Pancreas (tissue), 10 donors: Measurements from ENCODE around the gene ARMS2. TPM values are rescaled to one million over a fixed set of nuclear protein-coding genes. Genes with fewer than 3 reads are reported as not detected.

ENCODE experiments used
- ATAC-seq, 4 donors: fragments of 200-7000 bp; cut with Tn5 transposase; one replicate each; pipeline versions ENCODE4 v1.8.0 to v1.9.1; 2020; ENCODE audit warnings: mild to moderate bottlenecking in 4 of 4, moderate library complexity in 4 of 4
- DNase-seq, 6 donors: peaks; one replicate each; pipeline ENCODE4 v3.0.0-alpha.2; 2020
- FAIRE-seq: peaks from 2 replicates; lab custom pipeline; 2012; peaks lifted over from hg19 to GRCh38; lab: Jason Lieb, UNC
- H3K27ac ChIP-seq, 4 donors: fragments of 200-600 bp; sonication (generic); 1 replicate in 3 of 4; 2 replicates in 1 of 4; pipeline versions ENCODE4 v1.5.0 to v1.8.0; 2020
- H3K27me3 ChIP-seq, 4 donors: fragments of 200-600 bp; one replicate each; pipeline ENCODE4 v1.8.0; 2021
- H3K36me3 ChIP-seq, 3 donors: fragments of 200-600 bp; sonication (generic) in 1 of 3; one replicate each; pipeline versions ENCODE4 v1.5.0 to v1.8.0; 2020 to 2021
- H3K4me1 ChIP-seq, 3 donors: fragments of 200-600 bp; one replicate each; pipeline ENCODE4 v1.8.0; 2021
- H3K4me3 ChIP-seq, 4 donors: fragments of 200-600 bp; sonication (generic) in 2 of 4; one replicate each; pipeline versions ENCODE4 v1.5.0 to v1.8.0; 2020 to 2021
- H3K9me3 ChIP-seq, 4 donors: fragments of 200-600 bp; one replicate each; pipeline ENCODE4 v1.8.0; 2021
- WGBS, 2 donors: extraction: QIAGEN DNeasy Blood & Tissue Kit; methylation state at CpG; one replicate each; pipeline ENCODE4 v1.1.7; 2013; 5-methylcytosine and 5-hydroxymethylcytosine counted together
- intact Hi-C, 3 donors: fragments of 100-400 bp; cut with DNase I; formaldehyde crosslinking; loops; one replicate each; pipeline versions ENCODE4 v1.11.1 to v1.14.2; 2022
- polyA plus RNA-seq, 2 donors: library from polyadenylated mRNA; stranded (reverse); fragments of 200-250 nt; gene quantifications; one replicate each; pipeline ENCODE4 v1.2.3, GENCODE V29; 2013
- total RNA-seq, 6 donors: library from RNA; stranded (reverse); fragmentation: NEBNext Ultra II Directional in 4 of 6; extraction: Animal tissue kit (Norgen Biotek cat#: 25700) in 4 of 6; gene quantifications; one replicate each; pipeline versions ENCODE4 v1.2.1 to v1.2.4, GENCODE V29; 2021 to 2023
- TF ChIP-seq, protein P1 (sequence below), 4 donors: fragments of 200-600 bp; sonication (generic) in 3 of 4; IDR thresholded peaks; one replicate each; pipeline versions ENCODE4 v1.5.0 to v1.8.0; 2021; ENCODE audit warnings: antibody characterized with exemption in 4 of 4
- donor health status: healthy with polysubstance abuse.
- donor health status: DM: no; HTN: no; CAD: no; lungs with moderate emphysema.
- donor health status: DM: no; HTN: no; CAD: no.
- donor health status: control.
- donor health status: control.
- donor health status: Bipolar disorder and iron deficiency.
- donor health status: DM: yes; HTN: yes; CAD: no.
- donor health status: DM: no; HTN: no; CAD: no.
- donor health status: DM: no; HTN: no; CAD: no.
- donor health status: DM: yes; HTN: yes; CAD: no.

ARMS2 gene
- total and polyA plus RNA-seq, 8 donors: not detected

DNA sequence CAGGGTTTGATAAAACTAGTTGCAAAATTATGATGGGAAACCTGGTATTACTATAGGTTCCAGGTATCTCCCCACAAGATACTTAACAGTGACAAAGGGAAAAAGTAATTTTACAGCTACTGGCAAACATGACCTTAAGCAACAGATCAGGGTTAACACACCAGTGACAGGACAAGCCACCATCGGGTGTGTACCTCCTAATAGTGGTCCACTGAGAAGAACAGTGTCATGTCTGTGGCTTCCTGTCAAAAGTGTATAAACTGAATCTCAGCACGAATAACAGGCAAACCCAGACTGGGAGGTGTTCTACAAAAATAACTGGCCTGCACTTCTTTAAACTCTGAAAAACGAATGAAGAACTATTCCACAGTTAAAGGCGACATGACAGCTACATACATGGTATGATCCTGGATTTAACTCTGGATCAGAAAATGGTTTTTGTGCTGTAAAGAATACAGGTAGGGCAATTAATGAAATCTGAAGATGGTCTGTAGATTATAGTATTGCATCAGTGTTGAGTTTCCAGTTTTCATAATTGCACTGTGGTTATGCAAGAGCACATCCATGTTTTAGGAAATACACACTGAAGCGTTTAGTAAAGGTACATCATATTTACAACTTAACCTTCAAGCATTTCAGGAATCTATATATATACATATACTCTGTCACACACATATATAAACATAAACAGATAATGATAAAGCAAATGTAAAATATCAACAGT is 32.0 kb upstream of the ARMS2 start:
- ATAC-seq (no peak), DNase-seq (no peak), FAIRE-seq (peak; percentile 9)
- no peak overlapping the region for H3K4me3 ChIP-seq
- intact Hi-C loops: no loop called here
- H3K27ac ChIP-seq: no peak overlapping the region
- 85 to 90% methylated on average over 5 of the region's 5 CpGs for WGBS, 2 donors
- H3K4me1 ChIP-seq: peaks cover 0 to 3% (median 0%) of the 10 kb centered on the region in 3 donors
- H3K36me3 ChIP-seq: peaks cover 0 to 17% (median 0%) of the 10 kb centered on the region in 3 donors
- no peaks in the 10 kb centered on the region for H3K27me3 ChIP-seq
- H3K9me3 ChIP-seq: no peaks in the 10 kb centered on the region
- TF ChIP-seq, protein P1, sequence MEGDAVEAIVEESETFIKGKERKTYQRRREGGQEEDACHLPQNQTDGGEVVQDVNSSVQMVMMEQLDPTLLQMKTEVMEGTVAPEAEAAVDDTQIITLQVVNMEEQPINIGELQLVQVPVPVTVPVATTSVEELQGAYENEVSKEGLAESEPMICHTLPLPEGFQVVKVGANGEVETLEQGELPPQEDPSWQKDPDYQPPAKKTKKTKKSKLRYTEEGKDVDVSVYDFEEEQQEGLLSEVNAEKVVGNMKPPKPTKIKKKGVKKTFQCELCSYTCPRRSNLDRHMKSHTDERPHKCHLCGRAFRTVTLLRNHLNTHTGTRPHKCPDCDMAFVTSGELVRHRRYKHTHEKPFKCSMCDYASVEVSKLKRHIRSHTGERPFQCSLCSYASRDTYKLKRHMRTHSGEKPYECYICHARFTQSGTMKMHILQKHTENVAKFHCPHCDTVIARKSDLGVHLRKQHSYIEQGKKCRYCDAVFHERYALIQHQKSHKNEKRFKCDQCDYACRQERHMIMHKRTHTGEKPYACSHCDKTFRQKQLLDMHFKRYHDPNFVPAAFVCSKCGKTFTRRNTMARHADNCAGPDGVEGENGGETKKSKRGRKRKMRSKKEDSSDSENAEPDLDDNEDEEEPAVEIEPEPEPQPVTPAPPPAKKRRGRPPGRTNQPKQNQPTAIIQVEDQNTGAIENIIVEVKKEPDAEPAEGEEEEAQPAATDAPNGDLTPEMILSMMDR (IDR thresholded peaks at IDR 0.05): no peak

DNA sequence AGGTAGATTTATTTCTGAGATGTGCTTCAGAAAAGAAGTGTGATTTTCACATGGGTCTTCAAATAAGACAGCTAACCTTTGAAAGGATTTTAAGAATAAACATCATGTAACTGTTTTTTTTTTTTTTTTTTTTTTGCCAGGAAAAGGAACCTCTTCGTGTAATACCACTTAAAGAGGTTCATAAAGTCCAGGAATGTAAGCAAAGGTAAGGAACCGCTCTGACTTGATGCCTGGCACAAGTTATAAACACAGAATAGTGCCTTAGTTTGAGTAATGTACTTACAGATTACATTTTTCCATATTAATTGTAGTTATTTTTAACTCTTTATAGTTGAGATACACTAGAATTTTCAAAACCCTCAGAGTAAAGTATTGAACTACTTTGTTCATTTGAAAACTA is 30.4 kb upstream of the ARMS2 start:
- Histone ChIP-seq H3K9me3 (no peaks in the 10 kb centered on the region), H3K36me3 (peaks cover 0 to 15% (median 0%) of the 10 kb centered on the region in 3 donors), H3K4me1 (peaks cover 0 to 3% (median 0%) of the 10 kb centered on the region in 3 donors), H3K27ac (no peak overlapping the region), H3K27me3 (no peaks in the 10 kb centered on the region), H3K4me3 (no peak overlapping the region)
- intact Hi-C loops: no loop called here
- ATAC-seq (no peak), FAIRE-seq (no peak), DNase-seq (no peak)
- TF ChIP-seq, protein P1 (IDR thresholded peaks at IDR 0.05): no peak
- WGBS, 2 donors: 95% methylated on average over 2 of the region's 2 CpGs

DNA sequence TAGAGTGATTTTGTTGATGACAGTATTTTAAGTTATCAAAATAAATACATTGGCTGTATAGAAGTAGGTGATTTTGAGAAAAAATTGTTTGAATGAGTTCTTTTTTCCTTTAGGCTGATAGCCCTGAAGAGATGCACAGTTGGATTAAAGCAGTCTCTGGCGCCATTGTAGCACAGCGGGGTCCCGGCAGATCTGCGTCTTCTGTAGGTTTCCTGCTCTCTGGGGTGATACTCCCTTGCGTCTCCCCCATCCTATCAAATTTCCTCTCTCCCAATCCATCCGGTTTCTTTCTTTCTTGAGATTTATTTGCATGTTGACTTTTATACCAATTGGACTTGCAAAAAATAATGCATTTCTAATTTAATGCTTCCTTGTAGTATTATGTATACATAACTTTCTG is 27.6 kb upstream of the ARMS2 start:
- peaks cover 0 to 22% (median 4%) of the 10 kb centered on the region in 3 donors for H3K36me3 ChIP-seq
- no peaks in the 10 kb centered on the region for H3K9me3 ChIP-seq
- TF ChIP-seq, protein P1 (IDR thresholded peaks at IDR 0.05): no peak
- DNase-seq (no peak), ATAC-seq (no peak), FAIRE-seq (no peak)
- H3K27ac ChIP-seq: no peak overlapping the region
- WGBS, 2 donors: 93% methylated on average over 6 of the region's 6 CpGs
- intact Hi-C loops: no loop called here
- no peaks in the 10 kb centered on the region for H3K27me3 ChIP-seq
- H3K4me1 ChIP-seq: no peaks in the 10 kb centered on the region
- H3K4me3 ChIP-seq: no peak overlapping the region

DNA sequence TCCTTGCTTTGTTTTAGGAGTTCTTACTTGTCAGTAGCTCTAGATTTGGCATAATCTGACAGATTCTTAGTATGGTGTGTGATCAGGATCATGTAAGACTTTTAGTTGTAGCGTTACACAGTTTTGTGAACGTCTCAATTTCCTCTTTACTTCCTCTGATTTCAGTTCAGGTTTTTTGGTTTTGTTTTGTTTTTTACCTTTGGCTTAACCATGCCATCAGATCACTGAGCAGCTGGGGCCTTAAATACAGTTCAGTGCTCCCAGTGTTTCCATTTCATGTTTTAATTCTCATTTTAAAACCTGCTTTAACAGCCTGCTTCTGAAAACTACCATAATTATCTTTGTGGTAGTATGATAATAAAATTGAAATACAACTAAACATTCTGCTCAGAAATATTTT is 27.2 kb upstream of the ARMS2 start:
- Histone ChIP-seq H3K9me3 (no peaks in the 10 kb centered on the region), H3K27me3 (no peaks in the 10 kb centered on the region), H3K4me1 (no peaks in the 10 kb centered on the region), H3K27ac (no peak overlapping the region), H3K36me3 (peaks cover 0 to 22% (median 4%) of the 10 kb centered on the region in 3 donors), H3K4me3 (no peak overlapping the region)
- FAIRE-seq (no peak), ATAC-seq (no peak), DNase-seq (no peak)
- intact Hi-C loops: no loop called here
- 83 to 88% methylated on average over 2 of the region's 2 CpGs for WGBS, 2 donors
- TF ChIP-seq, protein P1 (IDR thresholded peaks at IDR 0.05): no peak

DNA sequence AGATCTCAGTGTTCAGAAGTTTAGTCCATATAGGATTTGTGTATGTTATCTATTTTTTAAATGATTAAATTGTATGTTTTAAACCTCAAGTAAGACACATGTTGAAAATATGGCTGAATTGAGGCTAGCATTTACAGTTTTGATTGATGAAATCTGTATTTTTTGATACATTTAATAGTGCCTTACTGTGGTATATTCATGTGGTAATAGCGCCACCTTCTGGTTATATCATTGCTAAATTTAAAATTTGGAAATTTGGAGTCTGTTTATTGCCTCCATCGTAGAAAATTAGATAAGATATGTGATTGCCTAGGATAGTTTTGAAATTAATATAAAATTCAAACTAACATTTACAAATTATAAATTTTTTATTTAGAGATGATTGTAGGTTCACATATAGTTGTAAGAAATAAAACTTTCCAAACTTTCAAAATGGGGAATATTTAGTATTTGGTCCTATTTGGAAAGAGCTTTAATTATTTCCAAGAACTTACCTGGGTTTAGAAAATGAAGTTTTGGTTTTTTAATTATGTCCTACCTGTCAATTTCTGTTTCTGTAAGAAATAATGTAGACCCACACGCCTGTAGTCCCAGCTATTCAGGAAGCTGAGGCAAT is 19.1 kb upstream of the ARMS2 start:
- Histone ChIP-seq H3K4me1 (no peaks in the 10 kb centered on the region), H3K27me3 (no peaks in the 10 kb centered on the region), H3K36me3 (peaks cover 0 to 6% (median 0%) of the 10 kb centered on the region in 3 donors), H3K4me3 (no peak overlapping the region), H3K9me3 (no peaks in the 10 kb centered on the region), H3K27ac (no peak overlapping the region)
- DNase-seq (no peak), ATAC-seq (peak; percentile 40 to 71 (median 66)), FAIRE-seq (peak; percentile 98)
- intact Hi-C loops: loop anchor here in 2 of 3 donors (5.0 to 10.0 kb wide), 2 partner anchors 91 to 138 kb away; no protein-coding TSS in a partner anchor
- TF ChIP-seq, protein P1 (IDR thresholded peaks at IDR 0.05): peak; percentile 14 to 51 (median 45)
- 32 to 33% methylated on average over 3 of the region's 3 CpGs for WGBS, 2 donors
